ENCODE results near the gene CYB5R3.

- TF ChIP-seq POLR2A (IDR thresholded peaks at IDR 0.05), result no peak
- TF ChIP-seq POLR2AphosphoS5 (IDR thresholded peaks at IDR 0.05), result no peak
- no peak for TF ChIP-seq CTCF (IDR thresholded peaks at IDR 0.05)
Measured at GRCh38 chr22:42577623-42578240, 71.5 kb downstream of the CYB5R3 start.
